Measurements from ENCODE around the gene ALK.

ALK gene

DNA sequence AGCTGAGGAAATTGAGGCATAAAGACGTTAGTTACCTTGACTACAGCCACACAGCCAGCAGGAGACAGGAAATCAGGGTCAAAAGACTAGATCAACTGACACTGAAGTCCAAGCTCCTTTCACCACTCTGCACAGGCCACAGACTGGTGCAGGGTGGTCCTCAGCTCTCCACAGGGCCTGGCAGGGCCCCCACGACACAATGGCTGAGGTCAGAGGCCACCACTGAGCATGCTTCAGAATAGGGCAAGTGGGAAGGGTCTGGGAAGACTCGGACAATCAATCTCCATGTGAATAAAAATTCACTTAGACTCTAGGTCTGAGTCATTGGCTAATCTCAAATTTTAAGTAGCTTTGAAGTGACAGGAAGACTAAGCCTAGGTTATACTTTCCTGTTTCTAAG lies 201.7 kb downstream of the ALK start:
- H3K4me3 ChIP-seq (ENCODE audit: low read depth, low read length) = no peak overlapping the region
- TF ChIP-seq, protein P1, sequence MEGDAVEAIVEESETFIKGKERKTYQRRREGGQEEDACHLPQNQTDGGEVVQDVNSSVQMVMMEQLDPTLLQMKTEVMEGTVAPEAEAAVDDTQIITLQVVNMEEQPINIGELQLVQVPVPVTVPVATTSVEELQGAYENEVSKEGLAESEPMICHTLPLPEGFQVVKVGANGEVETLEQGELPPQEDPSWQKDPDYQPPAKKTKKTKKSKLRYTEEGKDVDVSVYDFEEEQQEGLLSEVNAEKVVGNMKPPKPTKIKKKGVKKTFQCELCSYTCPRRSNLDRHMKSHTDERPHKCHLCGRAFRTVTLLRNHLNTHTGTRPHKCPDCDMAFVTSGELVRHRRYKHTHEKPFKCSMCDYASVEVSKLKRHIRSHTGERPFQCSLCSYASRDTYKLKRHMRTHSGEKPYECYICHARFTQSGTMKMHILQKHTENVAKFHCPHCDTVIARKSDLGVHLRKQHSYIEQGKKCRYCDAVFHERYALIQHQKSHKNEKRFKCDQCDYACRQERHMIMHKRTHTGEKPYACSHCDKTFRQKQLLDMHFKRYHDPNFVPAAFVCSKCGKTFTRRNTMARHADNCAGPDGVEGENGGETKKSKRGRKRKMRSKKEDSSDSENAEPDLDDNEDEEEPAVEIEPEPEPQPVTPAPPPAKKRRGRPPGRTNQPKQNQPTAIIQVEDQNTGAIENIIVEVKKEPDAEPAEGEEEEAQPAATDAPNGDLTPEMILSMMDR (IDR thresholded peaks at IDR 0.05; ENCODE audit: borderline replicate concordance, insufficient read depth, low read depth, low read length) = no peak

DNA sequence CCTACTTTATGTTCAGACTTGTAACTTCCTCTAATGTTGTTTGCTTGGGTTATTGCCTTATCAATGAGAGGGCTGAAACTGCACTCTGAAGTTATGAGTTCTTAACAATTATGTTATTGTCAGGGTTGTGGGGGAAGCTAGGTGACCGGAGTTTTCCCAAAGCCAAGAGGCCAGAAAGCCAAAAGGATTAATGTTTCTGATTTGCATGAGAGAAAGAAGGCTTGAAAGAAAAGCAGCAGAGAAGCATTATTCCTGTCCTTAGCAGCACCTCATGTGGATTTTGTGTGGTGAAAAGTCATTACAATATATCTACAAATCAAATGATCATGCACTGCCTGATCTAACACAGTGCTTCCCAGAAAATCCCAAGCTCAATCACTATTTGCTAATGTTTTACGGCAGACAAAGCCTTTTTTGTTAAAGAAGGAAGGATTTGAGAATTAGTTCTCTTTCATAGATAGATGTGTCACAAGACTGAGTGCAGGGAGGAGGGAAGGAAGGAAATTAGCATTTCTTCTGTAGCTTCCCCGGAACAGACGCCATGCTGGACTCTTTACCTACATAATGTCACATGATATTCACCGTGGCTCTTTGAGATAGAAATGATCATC lies 203.2 kb downstream of the ALK start:
- H3K4me3 ChIP-seq (ENCODE audit: low read depth, low read length) = no peak overlapping the region
- TF ChIP-seq, protein P1 (IDR thresholded peaks at IDR 0.05; ENCODE audit: borderline replicate concordance, insufficient read depth, low read depth, low read length) = no peak

DNA sequence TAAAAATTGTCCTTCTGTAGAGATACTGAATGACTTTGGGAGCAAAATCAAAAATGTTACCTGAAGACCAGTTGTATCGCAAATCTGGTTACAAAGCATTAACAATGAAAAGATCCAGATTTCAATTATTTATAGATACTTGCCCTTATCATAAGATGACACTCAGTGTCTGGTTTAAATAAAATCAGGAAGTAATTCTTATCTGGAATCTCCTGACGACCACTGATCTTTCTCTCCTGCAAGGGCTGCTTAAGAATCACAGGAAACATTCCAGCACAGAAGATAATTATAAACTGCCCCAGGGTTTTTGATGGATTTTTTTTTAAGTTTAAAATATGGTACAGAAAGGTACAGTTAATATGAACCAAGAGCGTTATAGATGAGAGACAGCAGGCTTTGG lies 205.7 kb downstream of the ALK start:
- TF ChIP-seq, protein P1 (IDR thresholded peaks at IDR 0.05; ENCODE audit: borderline replicate concordance, insufficient read depth, low read depth, low read length) = no peak
- no peak overlapping the region for H3K4me3 ChIP-seq (ENCODE audit: low read depth, low read length)

DNA sequence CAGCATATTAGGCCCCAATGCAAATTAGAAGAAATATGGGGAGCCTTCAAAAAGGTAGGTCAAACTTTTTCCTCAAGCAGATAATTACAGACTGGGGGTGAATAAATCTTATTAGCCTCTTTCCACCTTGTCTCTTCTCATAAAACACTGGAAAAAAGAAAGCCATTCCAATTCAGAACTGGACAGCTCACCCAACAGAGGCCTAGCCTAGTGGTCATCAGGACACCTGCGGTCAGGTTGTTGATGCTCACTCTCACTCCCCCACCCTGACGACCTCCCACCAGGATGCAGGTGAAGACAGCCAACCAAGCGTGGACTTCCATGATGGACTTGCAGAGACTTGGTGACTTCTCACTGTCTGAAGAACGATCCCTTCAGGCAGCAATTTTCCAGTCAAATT lies 207.1 kb downstream of the ALK start:
- TF ChIP-seq, protein P1 (IDR thresholded peaks at IDR 0.05; ENCODE audit: borderline replicate concordance, insufficient read depth, low read depth, low read length) = no peak
- no peak overlapping the region for H3K4me3 ChIP-seq (ENCODE audit: low read depth, low read length)

DNA sequence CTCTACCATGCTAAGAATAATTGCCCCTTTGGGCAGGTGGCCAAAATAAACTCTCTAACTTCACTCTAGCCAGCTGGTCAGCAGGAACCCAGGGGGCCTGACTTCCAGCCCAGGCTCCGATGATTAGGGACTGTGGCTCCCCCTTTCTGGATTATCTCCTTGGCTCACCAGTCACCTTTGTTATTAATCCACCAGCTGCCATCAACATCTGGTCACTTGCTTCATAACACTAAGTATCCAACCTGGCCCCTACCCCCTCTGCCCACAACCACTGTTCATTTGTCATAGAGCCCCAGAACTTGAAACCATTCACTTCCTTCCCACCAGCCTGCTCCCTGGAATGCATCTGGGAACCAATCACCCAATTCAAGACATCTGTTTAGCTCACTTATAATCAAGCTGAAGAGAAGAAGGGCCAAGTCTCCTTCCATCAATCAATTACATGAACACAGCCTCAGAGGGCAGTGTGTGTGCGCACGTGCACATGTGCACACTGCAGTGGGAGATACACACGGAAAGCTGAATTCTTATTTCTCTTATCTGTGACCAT lies 215.1 kb downstream of the ALK start:
- TF ChIP-seq, protein P1 (IDR thresholded peaks at IDR 0.05; ENCODE audit: borderline replicate concordance, insufficient read depth, low read depth, low read length) = no peak
- H3K4me3 ChIP-seq (ENCODE audit: low read depth, low read length) = no peak overlapping the region

DNA sequence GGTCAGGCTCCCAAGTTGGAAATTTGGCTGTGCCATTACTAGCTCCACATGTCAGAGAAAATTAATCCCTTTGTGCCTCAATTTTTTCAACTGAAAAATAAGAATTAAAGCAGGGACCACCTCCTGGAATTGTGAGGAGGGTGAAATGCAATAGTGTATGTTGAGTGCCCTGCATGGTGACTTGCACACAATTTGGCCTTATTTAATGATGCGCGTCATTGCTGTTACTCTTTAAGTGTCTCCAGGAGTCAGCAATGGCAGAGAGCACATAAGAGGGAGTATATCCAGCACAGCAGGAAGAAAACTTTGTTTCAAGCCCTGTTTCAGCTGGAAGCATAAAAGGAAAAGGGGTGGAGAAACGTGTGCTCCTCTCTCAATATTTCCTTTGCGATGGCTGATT lies 215.8 kb downstream of the ALK start:
- H3K4me3 ChIP-seq (ENCODE audit: low read depth, low read length) = no peak overlapping the region
- TF ChIP-seq, protein P1 (IDR thresholded peaks at IDR 0.05; ENCODE audit: borderline replicate concordance, insufficient read depth, low read depth, low read length) = no peak

DNA sequence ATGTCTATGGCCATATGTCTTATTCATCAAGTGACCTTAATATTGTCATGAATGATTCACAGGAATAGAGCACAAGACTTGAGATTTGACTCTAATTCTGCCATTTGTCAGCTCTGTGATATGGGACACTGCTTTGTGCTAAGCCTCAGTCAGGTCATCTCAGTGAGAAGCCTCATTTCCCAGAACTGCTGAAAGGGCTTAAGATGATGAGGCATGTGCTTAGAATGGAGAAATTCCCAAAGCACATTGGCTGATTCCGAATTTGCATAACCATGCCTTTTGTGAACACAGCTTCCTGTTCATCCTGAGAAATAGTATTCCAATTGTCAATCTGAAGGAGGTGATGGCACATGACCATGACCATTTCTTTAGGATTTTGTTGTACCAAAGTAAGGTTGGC lies 218.1 kb downstream of the ALK start:
- TF ChIP-seq, protein P1 (IDR thresholded peaks at IDR 0.05; ENCODE audit: borderline replicate concordance, insufficient read depth, low read depth, low read length) = no peak
- H3K4me3 ChIP-seq (ENCODE audit: low read depth, low read length) = no peak overlapping the region
